PFSK-1 (cell line): ENCODE data around the gene HOXA4.

Source experiments
- FOXP2 ChIP-seq: optimal IDR thresholded peaks from 2 replicates; pipeline ENCODE3; 2011; ENCODE audit warnings: borderline replicate concordance, control low read depth, inconsistent platforms; ENCODE audit not compliant: insufficient read depth; ENCODE audit errors: extremely low read length, extremely low read depth
- POLR2AphosphoS5 ChIP-seq: IDR thresholded peaks from 2 replicates; pipeline ENCODE4 v1.6.1; 2012; ENCODE audit warnings: low read depth, mild to moderate bottlenecking, control low read depth, low read length, moderate library complexity
- REST ChIP-seq, 2 experiments: IDR thresholded peaks; 2 replicates each; pipeline versions ENCODE4 v1.6.1 to v1.8.0; 2011 to 2012; ENCODE audit warnings: low read depth in 2 of 2, low read length in 2 of 2, control low read depth in 1 of 2, inconsistent platforms in 1 of 2, mild to moderate bottlenecking in 1 of 2, moderate library complexity in 1 of 2; ENCODE audit not compliant: insufficient read depth in 1 of 2
- SIN3A ChIP-seq: IDR thresholded peaks from 2 replicates; pipeline ENCODE4 v1.6.1; 2012; ENCODE audit warnings: mild to moderate bottlenecking, low read length, moderate library complexity, borderline replicate concordance; ENCODE audit not compliant: insufficient read depth
- TAF1 ChIP-seq: IDR thresholded peaks from 2 replicates; pipeline ENCODE4 v1.6.1; 2012; ENCODE audit warnings: low read length, control low read depth, borderline replicate concordance; ENCODE audit not compliant: insufficient read depth

HOXA4 gene

DNA sequence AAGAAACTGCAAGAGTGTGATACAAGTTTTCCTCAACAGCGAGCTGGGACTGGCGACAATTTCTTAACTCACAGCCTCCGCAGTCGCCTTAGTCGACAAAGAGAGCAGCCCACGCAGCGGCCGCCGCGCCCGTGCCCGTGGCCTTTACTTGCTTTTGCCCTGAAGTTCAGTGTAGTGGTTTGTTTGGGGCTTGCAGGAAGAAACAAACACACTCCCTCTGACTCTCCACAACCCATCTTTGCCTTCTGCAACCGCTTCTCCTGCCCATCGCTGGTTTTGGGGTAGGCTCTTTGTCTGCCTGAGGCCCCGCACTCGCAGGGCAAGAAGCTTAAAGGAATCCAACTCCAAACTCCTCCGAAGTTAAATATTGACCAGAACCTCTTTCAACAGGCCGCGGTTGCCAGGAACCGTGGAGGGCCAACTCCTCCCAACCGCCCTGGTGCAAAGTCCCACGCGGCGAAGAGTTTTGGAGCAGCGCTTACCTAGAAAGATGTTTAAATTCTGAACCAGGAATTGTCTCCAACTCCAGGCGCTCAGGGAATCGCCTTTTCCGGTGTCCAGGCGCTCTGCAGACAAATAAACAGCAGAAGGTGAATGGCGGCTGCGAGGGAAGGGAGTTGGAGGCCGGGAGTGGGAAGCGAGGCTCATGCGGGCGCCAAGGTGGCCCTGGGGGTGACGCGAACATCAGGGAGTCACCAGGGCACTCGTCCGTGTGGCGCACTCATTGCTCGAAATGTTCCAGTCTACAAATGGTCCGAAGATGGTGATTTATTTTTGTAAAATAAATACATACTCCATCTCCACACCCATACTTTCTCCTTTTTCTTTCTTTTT, 8.3 kb downstream of the HOXA4 start:
- TF ChIP-seq TAF1 (no peak), FOXP2 (no peak), SIN3A (no peak), REST (IDR thresholded peaks at IDR 0.05; ENCODE audit: insufficient read depth in 1 of 2, low read depth in 2 of 2, low read length in 2 of 2) (no peak), POLR2AphosphoS5 (no peak)

GRCh38 chr7:27121684-27122076, 8.9 kb downstream of the HOXA4 start:
- TF ChIP-seq FOXP2 (no peak), REST (IDR thresholded peaks at IDR 0.05; ENCODE audit: insufficient read depth in 1 of 2, low read depth in 2 of 2, low read length in 2 of 2) (no peak), POLR2AphosphoS5 (no peak), TAF1 (no peak), SIN3A (no peak)

- TF ChIP-seq REST (IDR thresholded peaks at IDR 0.05; ENCODE audit: insufficient read depth in 1 of 2, low read depth in 2 of 2, low read length in 2 of 2) (no peak), SIN3A (no peak), TAF1 (no peak), FOXP2 (no peak), POLR2AphosphoS5 (no peak)
Measured at GRCh38 chr7:27119412-27119911, 11.1 kb downstream of the HOXA4 start.

- TF ChIP-seq SIN3A (no peak), TAF1 (no peak), POLR2AphosphoS5 (no peak), REST (IDR thresholded peaks at IDR 0.05; ENCODE audit: insufficient read depth in 1 of 2, low read depth in 2 of 2, low read length in 2 of 2) (no peak), FOXP2 (no peak)
Measured at GRCh38 chr7:27118580-27118979, 12.0 kb downstream of the HOXA4 start.
